BJ (cell line): ENCODE measurements around the gene PLAA. TPM values are rescaled to one million over a fixed set of nuclear protein-coding genes. Genes with fewer than 3 reads are reported as not detected.

Experiments
- CTCF ChIA-PET: fragments of 350-600 bp; formaldehyde crosslinking; extraction: SDS; loops from one replicate; lab custom pipeline; 2021; ENCODE audit warnings: antibody characterized with exemption, inconsistent platforms; lab: Yijun Ruan, JAX
- POLR2A ChIA-PET: fragments of 300-600 bp; sonication (Branson Sonifier 250); formaldehyde crosslinking; extraction: SDS; loops from one replicate; lab custom pipeline; 2021; ENCODE audit warnings: antibody characterized with exemption; lab: Charles Lee
- DNase-seq: peaks from one replicate; pipeline ENCODE4 v3.0.0-alpha.2; 2011; ENCODE audit warnings: low read depth
- H3K27me3 ChIP-seq: 2 replicates; pipeline ENCODE4 v1.6.0; 2011; ENCODE audit warnings: low read length; ENCODE audit not compliant: control insufficient read depth, insufficient read depth
- H3K36me3 ChIP-seq: 2 replicates; pipeline ENCODE4 v1.5.1; 2011; ENCODE audit warnings: low read length; ENCODE audit not compliant: control insufficient read depth, insufficient read depth
- H3K4me3 ChIP-seq: 2 replicates; pipeline ENCODE4 v1.5.1; 2011; ENCODE audit warnings: low read depth, mild to moderate bottlenecking, control low read depth, low read length
- polyA plus RNA-seq: library from polyadenylated mRNA; depleted of rRNA; stranded (reverse); fragments of >200 nt; gene quantifications from 2 replicates; pipeline ENCODE4 v1.2.3, GENCODE V29; 2011
- TF ChIP-seq, protein P1 (sequence below): IDR thresholded peaks from 2 replicates; pipeline ENCODE4 v1.5.1; 2011; ENCODE audit warnings: low read depth, mild to moderate bottlenecking, control low read depth, inconsistent platforms, low read length, moderate library complexity; ENCODE audit not compliant: insufficient read depth

PLAA gene
- polyA plus RNA-seq, 1 experiment: 7.4 TPM

DNA sequence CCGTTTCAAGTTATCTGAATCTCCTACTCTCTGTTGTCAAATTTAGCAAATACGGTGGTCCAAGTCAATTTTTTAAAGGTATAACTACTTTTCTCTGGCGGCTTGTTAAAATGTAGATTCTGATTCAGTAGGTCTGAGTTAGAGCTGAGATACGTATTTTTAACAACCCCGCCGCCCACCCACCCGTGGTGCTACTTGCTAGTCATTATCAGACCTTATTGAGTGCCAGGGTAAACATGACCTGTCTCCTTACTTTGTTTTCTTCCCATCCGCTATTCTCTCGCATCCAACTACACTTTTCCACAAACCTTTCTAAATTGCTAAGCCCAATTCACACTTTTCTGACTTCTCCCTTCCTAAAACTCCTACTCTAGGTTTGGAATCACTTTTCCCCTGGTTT, 694 bp upstream of the PLAA start:
- no peak for DNase-seq
- POLR2A ChIA-PET: interaction anchor here (0.9 to 1.8 kb wide), 2 partner anchors 8 to 56 kb away, joined by 3 to 7 read pairs; partner anchors contain the start of gene IFT74
- Histone ChIP-seq H3K36me3 (no peaks in the 10 kb centered on the region), H3K4me3 (peak overlapping the region; percentile 99), H3K27me3 (no peaks in the 10 kb centered on the region)
- CTCF ChIA-PET: interaction anchor here (1.0 kb wide), 1 partner anchor 8 kb away, joined by 3 read pairs; the partner anchor contains the start of gene IFT74
- TF ChIP-seq, protein P1, sequence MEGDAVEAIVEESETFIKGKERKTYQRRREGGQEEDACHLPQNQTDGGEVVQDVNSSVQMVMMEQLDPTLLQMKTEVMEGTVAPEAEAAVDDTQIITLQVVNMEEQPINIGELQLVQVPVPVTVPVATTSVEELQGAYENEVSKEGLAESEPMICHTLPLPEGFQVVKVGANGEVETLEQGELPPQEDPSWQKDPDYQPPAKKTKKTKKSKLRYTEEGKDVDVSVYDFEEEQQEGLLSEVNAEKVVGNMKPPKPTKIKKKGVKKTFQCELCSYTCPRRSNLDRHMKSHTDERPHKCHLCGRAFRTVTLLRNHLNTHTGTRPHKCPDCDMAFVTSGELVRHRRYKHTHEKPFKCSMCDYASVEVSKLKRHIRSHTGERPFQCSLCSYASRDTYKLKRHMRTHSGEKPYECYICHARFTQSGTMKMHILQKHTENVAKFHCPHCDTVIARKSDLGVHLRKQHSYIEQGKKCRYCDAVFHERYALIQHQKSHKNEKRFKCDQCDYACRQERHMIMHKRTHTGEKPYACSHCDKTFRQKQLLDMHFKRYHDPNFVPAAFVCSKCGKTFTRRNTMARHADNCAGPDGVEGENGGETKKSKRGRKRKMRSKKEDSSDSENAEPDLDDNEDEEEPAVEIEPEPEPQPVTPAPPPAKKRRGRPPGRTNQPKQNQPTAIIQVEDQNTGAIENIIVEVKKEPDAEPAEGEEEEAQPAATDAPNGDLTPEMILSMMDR: no peak

DNA sequence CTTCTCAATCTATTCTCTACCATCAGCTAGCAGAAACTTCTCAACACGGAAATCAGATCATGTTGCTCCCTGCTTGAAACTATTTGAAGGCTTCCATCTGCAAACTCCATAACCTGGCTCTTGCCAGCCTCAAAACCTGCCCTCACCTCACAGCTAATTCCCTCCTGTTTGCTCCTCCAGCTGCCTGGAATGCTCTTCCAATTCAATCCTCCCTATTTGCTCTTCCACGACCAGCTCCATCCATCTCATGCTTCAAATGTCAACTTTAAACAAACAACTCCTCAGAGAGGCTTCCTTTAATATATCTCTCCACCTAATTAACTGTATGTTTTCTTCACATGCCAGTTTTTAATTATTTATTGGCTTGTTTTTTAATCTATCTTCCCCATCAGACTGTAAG, 1.5 kb downstream of the PLAA start:
- Histone ChIP-seq H3K36me3 (no peaks in the 10 kb centered on the region), H3K4me3 (peak overlapping the region; percentile 99), H3K27me3 (no peaks in the 10 kb centered on the region)
- DNase-seq: no peak
- TF ChIP-seq, protein P1: no peak
- CTCF ChIA-PET: no interaction called here
- POLR2A ChIA-PET: interaction anchor here (1.4 kb wide), 1 partner anchor 11 kb away, joined by 4 read pairs; the partner anchor contains the start of gene IFT74

DNA sequence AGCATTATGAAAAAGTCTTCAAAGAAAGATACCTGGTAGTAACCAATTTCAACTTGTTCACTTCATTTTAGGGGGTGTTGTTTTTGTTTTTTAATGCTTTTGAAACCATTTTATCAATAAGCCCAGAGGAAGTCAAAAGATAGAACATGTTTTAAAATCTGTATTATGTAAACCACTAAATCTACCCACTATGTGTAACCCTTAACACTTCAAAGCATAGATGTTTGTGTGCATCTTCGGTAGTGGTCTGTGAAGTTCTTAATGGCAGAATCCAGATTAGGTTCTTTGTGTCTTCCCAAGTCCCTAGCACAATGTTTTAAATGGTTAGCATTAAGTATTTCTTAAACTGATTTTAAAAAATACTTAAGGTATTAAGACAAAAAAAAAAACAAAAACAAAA, 6.3 kb downstream of the PLAA start:
- CTCF ChIA-PET: no interaction called here
- POLR2A ChIA-PET: no interaction called here
- no peaks in the 10 kb centered on the region for H3K36me3 ChIP-seq
- no peaks in the 10 kb centered on the region for H3K27me3 ChIP-seq
- no peak for DNase-seq
- TF ChIP-seq, protein P1: no peak
- H3K4me3 ChIP-seq: no peak overlapping the region

- POLR2A ChIA-PET: no interaction called here
- no peak for DNase-seq
- Histone ChIP-seq H3K27me3 (no peaks in the 10 kb centered on the region), H3K36me3 (no peaks in the 10 kb centered on the region), H3K4me3 (no peak overlapping the region)
- TF ChIP-seq, protein P1: no peak
- CTCF ChIA-PET: no interaction called here
Measured at GRCh38 chr9:26939955-26940711, 6.9 kb downstream of the PLAA start.

DNA sequence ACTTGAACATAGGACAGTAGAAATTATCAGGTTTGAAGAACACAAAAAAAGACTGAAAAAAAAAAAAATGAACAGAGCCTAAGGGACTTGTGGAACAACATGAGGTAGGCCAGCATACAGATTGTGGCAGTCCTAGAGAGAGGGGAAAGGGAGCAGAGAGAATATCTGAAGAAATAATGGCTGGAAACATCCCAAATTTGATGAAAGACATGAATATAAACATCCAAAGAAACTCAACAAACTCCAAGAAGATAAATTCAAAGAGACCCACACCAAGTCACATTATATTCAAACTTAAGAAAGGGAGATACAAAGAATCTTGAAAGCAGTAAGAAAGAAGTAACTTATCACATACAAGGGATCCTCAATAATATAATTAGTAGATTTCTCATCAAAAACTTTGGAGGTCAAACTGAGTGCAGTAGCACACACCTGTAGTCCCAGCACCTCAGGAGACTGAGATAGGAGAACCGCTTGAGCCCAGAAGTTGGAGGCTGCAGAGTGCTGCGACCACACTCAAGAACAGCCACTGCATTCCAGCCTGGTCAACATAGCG, 9.1 kb downstream of the PLAA start:
- Histone ChIP-seq H3K27me3 (no peaks in the 10 kb centered on the region), H3K36me3 (no peaks in the 10 kb centered on the region), H3K4me3 (no peak overlapping the region)
- no peak for DNase-seq
- ChIA-PET POLR2A (no interaction called here), CTCF (no interaction called here)
- TF ChIP-seq, protein P1: no peak
